H9 (cell line): ENCODE data around the gene C3orf52. TPM values are rescaled to one million over a fixed set of nuclear protein-coding genes. Genes with fewer than 3 reads are reported as not detected.

ENCODE experiments used
- DNase-seq: peaks from one replicate; pipeline ENCODE4 v3.0.0-alpha.2; 2017
- H2AFZ ChIP-seq: one replicate; pipeline ENCODE4 v1.6.1; 2013; ENCODE audit warnings: mild to moderate bottlenecking, low read length, control low read depth, moderate library complexity
- H2AK5ac ChIP-seq: 2 replicates; pipeline ENCODE4 v1.6.1; 2013; ENCODE audit warnings: low read length, control low read depth, mixed read lengths; ENCODE audit not compliant: insufficient read length
- H2BK120ac ChIP-seq: one replicate; pipeline ENCODE4 v1.6.1; 2013; ENCODE audit warnings: low read depth, mild to moderate bottlenecking, low read length, control low read depth, inconsistent platforms; ENCODE audit not compliant: poor library complexity, severe bottlenecking
- H2BK12ac ChIP-seq: 2 replicates; pipeline ENCODE4 v1.6.1; 2013; ENCODE audit warnings: low read length, control low read depth, mixed read lengths, low read depth; ENCODE audit not compliant: insufficient read length
- H2BK15ac ChIP-seq: 2 replicates; pipeline ENCODE4 v1.6.1; 2013; ENCODE audit warnings: low read depth, low read length, control low read depth
- H2BK20ac ChIP-seq: one replicate; pipeline ENCODE4 v1.6.1; 2013; ENCODE audit warnings: low read depth, mild to moderate bottlenecking, low read length, control low read depth, inconsistent platforms; ENCODE audit not compliant: poor library complexity, severe bottlenecking
- H2BK5ac ChIP-seq: 2 replicates; pipeline ENCODE4 v1.6.1; 2013; ENCODE audit warnings: low read length, control low read depth, mixed read lengths; ENCODE audit not compliant: insufficient read length
- H3K14ac ChIP-seq: 2 replicates; pipeline ENCODE4 v1.6.1; 2013; ENCODE audit warnings: low read length, control low read depth; ENCODE audit not compliant: insufficient read depth
- H3K18ac ChIP-seq: 2 replicates; pipeline ENCODE4 v1.6.1; 2013; ENCODE audit warnings: low read depth, mild to moderate bottlenecking, mixed read lengths, low read length, control low read depth; ENCODE audit not compliant: insufficient read length
- H3K23ac ChIP-seq: 2 replicates; pipeline ENCODE4 v1.6.1; 2013; ENCODE audit warnings: low read length, control low read depth, mixed read lengths, low read depth; ENCODE audit not compliant: insufficient read length
- H3K23me2 ChIP-seq: 2 replicates; pipeline ENCODE4 v1.6.1; 2013; ENCODE audit warnings: low read depth, mild to moderate bottlenecking, mixed read lengths, low read length, control low read depth; ENCODE audit not compliant: insufficient read length, poor library complexity, severe bottlenecking
- H3K27ac ChIP-seq: 2 replicates; pipeline ENCODE4 v1.5.1; 2013; ENCODE audit warnings: low read length, control low read depth, mixed read lengths, low read depth; ENCODE audit not compliant: insufficient read length
- H3K27me3 ChIP-seq: 2 replicates; pipeline ENCODE4 v1.6.1; 2013; ENCODE audit warnings: low read length, control low read depth, inconsistent platforms; ENCODE audit not compliant: insufficient read depth
- H3K4ac ChIP-seq: 2 replicates; pipeline ENCODE4 v1.6.1; 2013; ENCODE audit warnings: low read depth, mild to moderate bottlenecking, control low read depth, inconsistent platforms, low read length, moderate library complexity
- H3K4me1 ChIP-seq: 2 replicates; pipeline ENCODE4 v1.6.1; 2013; ENCODE audit warnings: low read length, control low read depth, inconsistent platforms; ENCODE audit not compliant: insufficient read depth
- H3K4me2 ChIP-seq: 2 replicates; pipeline ENCODE4 v1.6.1; 2013; ENCODE audit warnings: low read length, control low read depth, mixed read lengths; ENCODE audit not compliant: insufficient read length, insufficient read depth
- H3K56ac ChIP-seq: 2 replicates; pipeline ENCODE4 v1.6.1; 2013; ENCODE audit warnings: low read depth, mild to moderate bottlenecking, mixed read lengths, low read length, control low read depth; ENCODE audit not compliant: insufficient read length
- H3K79me1 ChIP-seq: 2 replicates; pipeline ENCODE4 v1.6.1; 2013; ENCODE audit warnings: low read depth, mild to moderate bottlenecking, moderate library complexity, low read length, control low read depth, inconsistent platforms; ENCODE audit not compliant: insufficient read depth, poor library complexity, severe bottlenecking
- H3K79me2 ChIP-seq: 2 replicates; pipeline ENCODE4 v1.6.1; 2013; ENCODE audit warnings: low read length, control low read depth, inconsistent platforms; ENCODE audit not compliant: insufficient read depth
- H3K9ac ChIP-seq: 2 replicates; pipeline ENCODE4 v1.6.1; 2013; ENCODE audit warnings: low read length, control low read depth, mixed read lengths; ENCODE audit not compliant: insufficient read length; ENCODE audit errors: extremely low read depth
- H3K9me3 ChIP-seq: one replicate; pipeline ENCODE4 v1.6.1; 2013; ENCODE audit warnings: low read depth, low read length, inconsistent platforms; ENCODE audit not compliant: control insufficient read depth
- H3T11ph ChIP-seq: one replicate; pipeline ENCODE4 v1.6.1; 2013; ENCODE audit warnings: mild to moderate bottlenecking, low read length, control low read depth, inconsistent platforms
- H4K20me1 ChIP-seq: one replicate; pipeline ENCODE4 v1.6.1; 2013; ENCODE audit not compliant: control insufficient read depth, insufficient read length, insufficient read depth
- H4K5ac ChIP-seq: 2 replicates; pipeline ENCODE4 v1.6.1; 2013; ENCODE audit warnings: low read depth, mild to moderate bottlenecking, mixed read lengths, low read length, control low read depth; ENCODE audit not compliant: insufficient read length
- H4K8ac ChIP-seq: replicated peaks from 2 replicates; pipeline ENCODE4 v1.6.1; 2013; ENCODE audit warnings: low read length, control low read depth, mixed read lengths, low read depth; ENCODE audit not compliant: insufficient read length
- H4K91ac ChIP-seq: 2 replicates; pipeline ENCODE4 v1.6.1; 2013; ENCODE audit warnings: low read depth, mild to moderate bottlenecking, moderate library complexity, mixed read lengths, low read length, control low read depth; ENCODE audit not compliant: insufficient read length
- H3K27ac Mint-ChIP-seq, 3 experiments: 2 replicates in 2 of 3; 3 replicates in 1 of 3; pipeline ENCODE4 v1.8.0; 2020 to 2021; ENCODE audit warnings: mixed read lengths in 3 of 3, mild to moderate bottlenecking in 1 of 3, moderate library complexity in 1 of 3
- H3K27me3 Mint-ChIP-seq: 2 replicates; pipeline ENCODE4 v1.8.0; 2021; ENCODE audit warnings: low read depth, mild to moderate bottlenecking, moderate library complexity, mixed read lengths
- H3K36me3 Mint-ChIP-seq, 3 experiments: 2 replicates in 2 of 3; 3 replicates in 1 of 3; pipeline ENCODE4 v1.8.0; 2020 to 2021; ENCODE audit warnings: low read depth in 3 of 3, mixed read lengths in 3 of 3; ENCODE audit not compliant: insufficient read depth in 1 of 3
- H3K4me1 Mint-ChIP-seq, 2 experiments: 2 replicates each; pipeline ENCODE4 v1.8.0; 2020; ENCODE audit warnings: mixed read lengths in 2 of 2
- H3K4me3 Mint-ChIP-seq, 2 experiments: 2 replicates in 1 of 2; 3 replicates in 1 of 2; pipeline ENCODE4 v1.8.0; 2020 to 2021; ENCODE audit warnings: mild to moderate bottlenecking in 2 of 2, mixed read lengths in 2 of 2, moderate library complexity in 1 of 2
- H3K9me3 Mint-ChIP-seq, 2 experiments: 2 replicates in 1 of 2; 3 replicates in 1 of 2; pipeline ENCODE4 v1.8.0; 2020; ENCODE audit warnings: mild to moderate bottlenecking in 2 of 2, mixed read lengths in 2 of 2, moderate library complexity in 1 of 2
- CTCF ChIP-seq: fragments of 200-600 bp; sonication (generic); conservative IDR thresholded peaks from 3 replicates; pipeline ENCODE4 v1.8.0; 2021; ENCODE audit warnings: antibody characterized with exemption, mild to moderate bottlenecking
- WGBS: extraction: QIAGEN DNeasy Blood & Tissue Kit; methylation state at CpG from one replicate; pipeline ENCODE4 v1.1.7; 2013; ENCODE audit warnings: missing lambda C conversion rate, low lambda C conversion rate, mixed read lengths; ENCODE audit not compliant: insufficient read length; ENCODE audit errors: extremely low coverage; 5-methylcytosine and 5-hydroxymethylcytosine counted together
- total RNA-seq: library from RNA; stranded (reverse); gene quantifications from 2 replicates; pipeline ENCODE4 v1.2.1, GENCODE V29; 2021

C3orf52 gene
- total RNA-seq, 1 experiment from 2014 or later, result 11.2 TPM

GRCh38 chr3:112096176-112096575 lies 10.0 kb downstream of the C3orf52 start:
- H3K27me3 Mint-ChIP-seq, result peaks cover 1% of the 10 kb centered on the region; the same call in 1 of the 2 replicates
- H3T11ph ChIP-seq, result no peak overlapping the region
- no peaks in the 10 kb centered on the region for H4K20me1 ChIP-seq
- no peak overlapping the region for H2AFZ ChIP-seq
- peaks cover 9% of the 10 kb centered on the region for H3K4me1 ChIP-seq
- H3K9ac ChIP-seq, result no peak overlapping the region
- H4K8ac ChIP-seq, result no peak overlapping the region
- no peak for DNase-seq
- H3K27ac Mint-ChIP-seq, result no peak overlapping the region
- H3K27me3 ChIP-seq, result no peaks in the 10 kb centered on the region
- H3K9me3 Mint-ChIP-seq, result no peaks in the 10 kb centered on the region
- TF ChIP-seq CTCF, result no peak
- H2AK5ac ChIP-seq, result no peak overlapping the region
- H4K5ac ChIP-seq, result no peak overlapping the region
- no peak overlapping the region for H4K91ac ChIP-seq
- H2BK20ac ChIP-seq, result no peak overlapping the region
- no peak overlapping the region for H3K27ac ChIP-seq
- H3K23me2 ChIP-seq, result no peaks in the 10 kb centered on the region
- no peaks in the 10 kb centered on the region for H3K79me2 ChIP-seq
- no peak overlapping the region for H3K4me3 Mint-ChIP-seq
- H3K79me1 ChIP-seq, result no peaks in the 10 kb centered on the region
- no peaks in the 10 kb centered on the region for H3K9me3 ChIP-seq
- no peak overlapping the region for H3K4me2 ChIP-seq
- H3K14ac ChIP-seq, result no peak overlapping the region
- H3K56ac ChIP-seq, result no peak overlapping the region
- H3K23ac ChIP-seq, result no peak overlapping the region
- 100% methylated on average over 1 of the region's 2 CpGs for WGBS
- no peak overlapping the region for H2BK120ac ChIP-seq
- no peak overlapping the region for H3K18ac ChIP-seq
- H3K4ac ChIP-seq, result no peak overlapping the region
- H2BK15ac ChIP-seq, result no peak overlapping the region
- H3K4me1 Mint-ChIP-seq, result peaks cover 15 to 27% of the 10 kb centered on the region in 2 experiments
- no peak overlapping the region for H2BK5ac ChIP-seq
- peaks cover 3 to 12% (median 7%) of the 10 kb centered on the region in 3 experiments; a peak in 4 of 7 replicates for H3K36me3 Mint-ChIP-seq
- H2BK12ac ChIP-seq, result no peak overlapping the region
